Stimulated activated CD4-positive, alpha-beta T cell treated with anti-CD3 and anti-CD28 coated beads, Interleukin-4, amount 100 ng/mL, for 4 hours (primary cell): ENCODE measurements around the gene SMYD4.

Experiments used
- DNase-seq, 2 experiments: peaks; one replicate each; pipeline ENCODE4 v3.0.0-alpha.2; 2020

SMYD4 gene

DNA sequence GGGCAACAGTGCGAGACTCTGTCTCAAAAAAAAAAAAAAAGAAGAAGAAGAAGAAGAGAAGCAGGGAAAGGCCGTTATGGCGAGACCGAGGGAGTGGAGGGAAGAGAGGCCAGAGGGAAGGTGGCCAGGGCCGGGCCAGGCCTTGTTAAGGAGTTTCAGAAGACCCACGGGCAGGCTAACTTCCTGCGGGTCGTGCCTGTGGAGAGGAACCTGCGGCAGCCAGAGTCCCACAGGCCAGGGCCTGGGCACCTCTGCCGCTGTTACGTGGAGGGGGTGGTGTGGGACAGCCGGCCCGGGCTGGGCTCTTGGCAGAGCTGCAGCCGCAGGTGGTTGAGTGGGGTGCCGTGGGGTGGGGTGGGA, 99.8 kb downstream of the SMYD4 start:
- DNase-seq: no peak
